ENCODE measurements around the gene SRSF11. TPM values are rescaled to one million over a fixed set of nuclear protein-coding genes. Genes with fewer than 3 reads are reported as not detected.

SRSF11 gene
- total RNA-seq, 2 experiments from 2014 or later = 194 to 203 TPM

DNA sequence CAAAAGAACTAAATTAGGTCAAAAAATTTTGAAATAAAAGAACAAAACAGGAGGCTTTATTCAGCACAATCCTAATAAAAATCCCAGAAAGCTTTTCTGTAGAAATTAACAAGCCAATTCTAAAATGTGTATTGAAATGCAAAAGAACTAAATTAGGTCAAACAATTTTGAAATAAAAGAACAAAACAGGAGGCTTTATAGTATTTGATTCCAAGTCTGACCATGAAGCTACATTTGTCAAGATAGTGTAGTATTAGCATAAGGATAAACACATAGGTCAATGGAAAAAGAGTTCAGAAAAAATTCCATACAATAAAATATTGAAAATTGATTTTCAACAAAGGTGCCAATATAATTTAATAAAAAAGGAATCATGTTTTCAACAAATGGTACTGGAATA, 26.6 kb upstream of the SRSF11 start:
- H3K9me3 Mint-ChIP-seq = peaks cover 5% of the 10 kb centered on the region
- DNase-seq = no peak
- TF ChIP-seq, protein P1, sequence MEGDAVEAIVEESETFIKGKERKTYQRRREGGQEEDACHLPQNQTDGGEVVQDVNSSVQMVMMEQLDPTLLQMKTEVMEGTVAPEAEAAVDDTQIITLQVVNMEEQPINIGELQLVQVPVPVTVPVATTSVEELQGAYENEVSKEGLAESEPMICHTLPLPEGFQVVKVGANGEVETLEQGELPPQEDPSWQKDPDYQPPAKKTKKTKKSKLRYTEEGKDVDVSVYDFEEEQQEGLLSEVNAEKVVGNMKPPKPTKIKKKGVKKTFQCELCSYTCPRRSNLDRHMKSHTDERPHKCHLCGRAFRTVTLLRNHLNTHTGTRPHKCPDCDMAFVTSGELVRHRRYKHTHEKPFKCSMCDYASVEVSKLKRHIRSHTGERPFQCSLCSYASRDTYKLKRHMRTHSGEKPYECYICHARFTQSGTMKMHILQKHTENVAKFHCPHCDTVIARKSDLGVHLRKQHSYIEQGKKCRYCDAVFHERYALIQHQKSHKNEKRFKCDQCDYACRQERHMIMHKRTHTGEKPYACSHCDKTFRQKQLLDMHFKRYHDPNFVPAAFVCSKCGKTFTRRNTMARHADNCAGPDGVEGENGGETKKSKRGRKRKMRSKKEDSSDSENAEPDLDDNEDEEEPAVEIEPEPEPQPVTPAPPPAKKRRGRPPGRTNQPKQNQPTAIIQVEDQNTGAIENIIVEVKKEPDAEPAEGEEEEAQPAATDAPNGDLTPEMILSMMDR (IDR thresholded peaks at IDR 0.05) = no peak
- no peak for ATAC-seq
- POLR2A ChIA-PET = no interaction called here
- intact Hi-C loops (cut with micrococcal nuclease) = no loop called here
- H3K4me3 Mint-ChIP-seq = no peak overlapping the region
- peaks cover 7% of the 10 kb centered on the region for H3K36me3 Mint-ChIP-seq (ENCODE audit: low read depth)
- no peak overlapping the region for H3K27ac Mint-ChIP-seq
- no peaks in the 10 kb centered on the region for H3K27me3 Mint-ChIP-seq
- CTCF ChIA-PET = no interaction called here
- H3K4me1 Mint-ChIP-seq (ENCODE audit: low read depth) = peaks cover 16% of the 10 kb centered on the region

DNA sequence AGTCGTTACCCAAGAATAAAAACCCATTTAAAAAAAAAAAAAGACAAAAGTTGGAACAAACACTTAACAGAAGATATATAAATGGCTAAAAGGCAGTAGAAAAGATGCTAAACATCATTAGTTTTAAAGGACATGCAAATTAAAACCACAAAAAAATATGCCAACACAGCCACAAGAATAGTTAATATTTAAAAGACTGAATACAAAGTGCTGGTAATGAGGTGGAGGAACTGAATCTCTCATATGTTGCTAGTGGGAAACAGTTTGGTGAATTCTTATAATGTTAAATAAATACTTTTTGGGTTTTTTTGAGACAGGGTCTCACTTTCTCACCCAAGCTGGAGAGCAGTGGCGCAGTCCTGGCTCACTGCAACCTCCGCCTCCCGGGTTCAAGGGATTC, 25.8 kb upstream of the SRSF11 start:
- H3K4me1 Mint-ChIP-seq (ENCODE audit: low read depth) = peaks cover 11% of the 10 kb centered on the region
- POLR2A ChIA-PET = no interaction called here
- no peak for ATAC-seq
- intact Hi-C loops (cut with micrococcal nuclease) = no loop called here
- no peak overlapping the region for H3K4me3 Mint-ChIP-seq
- CTCF ChIA-PET = no interaction called here
- H3K9me3 Mint-ChIP-seq = peaks cover 5% of the 10 kb centered on the region
- H3K27me3 Mint-ChIP-seq = no peaks in the 10 kb centered on the region
- no peak for DNase-seq
- H3K36me3 Mint-ChIP-seq (ENCODE audit: low read depth) = peaks cover 7% of the 10 kb centered on the region
- H3K27ac Mint-ChIP-seq = no peak overlapping the region
- TF ChIP-seq, protein P1 (IDR thresholded peaks at IDR 0.05) = no peak

DNA sequence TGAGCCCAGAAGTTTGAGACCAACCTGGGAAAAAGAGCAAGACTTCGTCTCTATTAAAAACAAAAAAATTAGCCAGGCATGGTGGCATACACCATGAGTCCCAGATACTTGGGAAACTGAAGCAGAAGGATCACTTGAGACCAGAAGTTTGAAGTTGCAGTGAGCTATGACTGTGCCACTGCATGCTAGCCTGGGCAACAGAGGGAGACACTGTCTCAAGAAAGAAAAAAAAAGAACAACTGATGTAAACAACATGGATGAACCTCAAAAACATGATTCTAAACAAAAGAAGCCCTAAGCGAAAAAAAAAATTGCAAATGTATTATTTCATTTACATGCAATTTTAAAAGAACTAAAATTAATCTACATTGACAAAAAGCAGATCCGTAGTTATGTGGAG, 24.8 kb upstream of the SRSF11 start:
- DNase-seq (no peak), ATAC-seq (no peak)
- TF ChIP-seq, protein P1 (IDR thresholded peaks at IDR 0.05) = no peak
- Mint-ChIP-seq H3K27me3 (no peaks in the 10 kb centered on the region), H3K9me3 (peaks cover 5% of the 10 kb centered on the region), H3K4me1 (ENCODE audit: low read depth) (peaks cover 9% of the 10 kb centered on the region), H3K4me3 (no peak overlapping the region), H3K27ac (no peak overlapping the region), H3K36me3 (ENCODE audit: low read depth) (peaks cover 7% of the 10 kb centered on the region)
- ChIA-PET POLR2A (no interaction called here), CTCF (no interaction called here)
- intact Hi-C loops (cut with micrococcal nuclease) = no loop called here

DNA sequence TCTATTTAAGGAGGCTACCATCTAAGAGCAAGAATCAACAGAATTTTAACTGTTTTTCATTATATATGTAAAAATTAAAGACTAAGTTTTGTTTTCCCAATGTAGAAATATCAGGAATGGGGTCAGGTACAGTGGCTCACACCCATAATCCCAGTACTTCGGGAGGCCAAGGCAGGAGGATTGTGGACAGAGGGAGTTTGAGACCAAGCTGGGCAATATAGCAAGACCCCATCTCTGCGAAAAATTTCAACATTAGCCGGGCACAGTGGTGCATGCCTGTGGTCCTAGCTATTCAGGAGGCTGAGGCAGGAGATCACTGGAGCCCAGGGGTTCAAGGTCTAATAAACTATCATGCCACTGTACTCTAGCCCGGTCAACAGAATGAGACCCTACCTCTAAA, 21.1 kb upstream of the SRSF11 start:
- Mint-ChIP-seq H3K4me3 (no peak overlapping the region), H3K27ac (no peak overlapping the region), H3K9me3 (no peaks in the 10 kb centered on the region), H3K36me3 (ENCODE audit: low read depth) (no peaks in the 10 kb centered on the region), H3K4me1 (ENCODE audit: low read depth) (peaks cover 32% of the 10 kb centered on the region), H3K27me3 (no peaks in the 10 kb centered on the region)
- ChIA-PET CTCF (interaction anchor here (0.6 kb wide), 1 partner anchor 155 kb away, joined by 3 read pairs; no protein-coding TSS in a partner anchor), POLR2A (no interaction called here)
- ATAC-seq = no peak
- TF ChIP-seq, protein P1 (IDR thresholded peaks at IDR 0.05) = no peak
- intact Hi-C loops (cut with micrococcal nuclease) = no loop called here
- no peak for DNase-seq

DNA sequence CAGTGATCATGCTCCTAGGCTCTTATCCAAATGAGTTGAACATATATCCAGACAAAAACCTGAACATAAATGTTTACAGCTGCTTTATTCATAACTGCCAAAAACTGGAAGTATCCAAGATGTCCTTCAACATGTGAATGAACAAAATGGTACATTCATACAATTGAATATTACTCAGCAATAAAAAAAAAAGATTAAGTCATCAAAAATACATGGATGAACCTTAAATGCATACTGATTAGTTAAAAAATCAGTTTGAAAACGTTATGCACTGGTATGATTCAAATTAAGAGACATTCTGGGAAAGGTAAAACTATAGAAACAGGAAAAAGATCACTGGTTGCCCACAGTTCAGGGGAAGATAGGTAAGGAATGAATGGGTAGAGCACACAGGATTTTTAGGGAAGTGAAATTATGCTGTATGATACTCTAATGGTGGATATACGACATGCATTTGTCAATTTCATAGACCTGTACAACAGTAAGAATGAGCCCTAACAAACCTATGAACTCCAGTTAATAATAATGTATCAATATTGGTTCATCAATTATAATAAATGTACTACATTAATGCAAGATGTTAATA, 18.9 kb upstream of the SRSF11 start:
- H3K27ac Mint-ChIP-seq = no peak overlapping the region
- H3K27me3 Mint-ChIP-seq = no peaks in the 10 kb centered on the region
- ChIA-PET POLR2A (interaction anchor here (0.9 kb wide), 1 partner anchor 10 kb away, joined by 4 read pairs; no protein-coding TSS in a partner anchor), CTCF (no interaction called here)
- peaks cover 3% of the 10 kb centered on the region for H3K36me3 Mint-ChIP-seq (ENCODE audit: low read depth)
- H3K9me3 Mint-ChIP-seq = no peaks in the 10 kb centered on the region
- DNase-seq = no peak
- no peak overlapping the region for H3K4me3 Mint-ChIP-seq
- H3K4me1 Mint-ChIP-seq (ENCODE audit: low read depth) = peaks cover 34% of the 10 kb centered on the region
- intact Hi-C loops (cut with micrococcal nuclease) = no loop called here
- ATAC-seq = no peak
- TF ChIP-seq, protein P1 (IDR thresholded peaks at IDR 0.05) = no peak

All from activated CD8-positive, alpha-beta T cell treated with anti-CD3 and anti-CD28 coated beads for 36 hours (primary cell).